NCI-H748 (cell line): ENCODE measurements around the gene ECE1.

ENCODE experiments used
- DNase-seq: peaks from one replicate; lab custom pipeline; 2025; ENCODE audit not compliant: unreplicated experiment; lab: John Stamatoyannopoulos, UW

Gene ECE1

DNA sequence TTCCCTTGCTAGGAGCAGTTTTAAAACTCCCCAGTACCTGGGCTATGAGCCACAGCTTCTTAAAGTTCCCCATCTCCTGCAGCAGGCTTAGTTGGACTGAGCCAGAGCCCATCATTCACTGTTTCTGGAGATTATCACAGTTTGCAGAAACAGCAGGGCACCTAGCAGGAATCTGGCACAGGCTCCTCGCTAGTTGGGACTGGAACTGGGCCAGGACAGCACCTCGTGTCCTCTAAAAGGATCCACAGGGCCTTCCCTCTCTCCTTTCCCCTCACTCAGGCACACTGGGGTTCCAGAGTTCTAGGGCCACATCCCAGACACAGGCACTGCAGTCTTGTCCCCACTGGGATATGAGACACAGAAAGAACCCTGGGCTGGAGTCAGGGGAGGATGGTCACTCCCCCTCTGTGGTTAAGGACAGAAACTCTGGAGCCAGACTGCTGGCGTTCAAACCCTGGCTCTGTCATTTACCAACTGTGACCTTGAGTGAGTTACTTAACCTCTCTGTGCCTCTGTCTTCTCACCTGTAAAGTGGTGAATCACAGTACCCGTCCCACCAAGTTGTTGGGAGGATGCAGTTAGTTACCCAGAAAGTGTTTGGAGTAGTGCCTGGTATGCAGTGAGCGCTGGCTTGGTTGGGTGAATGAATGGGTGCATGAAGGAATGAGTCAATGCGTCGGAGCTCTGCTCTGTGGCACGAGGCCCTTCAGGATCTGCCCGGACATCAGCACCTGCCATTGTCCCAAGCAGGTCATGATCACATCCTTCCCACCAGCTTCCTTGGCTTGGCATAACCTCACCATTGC, 18.8 kb upstream of the ECE1 start:
- DNase-seq, result no peak

DNA sequence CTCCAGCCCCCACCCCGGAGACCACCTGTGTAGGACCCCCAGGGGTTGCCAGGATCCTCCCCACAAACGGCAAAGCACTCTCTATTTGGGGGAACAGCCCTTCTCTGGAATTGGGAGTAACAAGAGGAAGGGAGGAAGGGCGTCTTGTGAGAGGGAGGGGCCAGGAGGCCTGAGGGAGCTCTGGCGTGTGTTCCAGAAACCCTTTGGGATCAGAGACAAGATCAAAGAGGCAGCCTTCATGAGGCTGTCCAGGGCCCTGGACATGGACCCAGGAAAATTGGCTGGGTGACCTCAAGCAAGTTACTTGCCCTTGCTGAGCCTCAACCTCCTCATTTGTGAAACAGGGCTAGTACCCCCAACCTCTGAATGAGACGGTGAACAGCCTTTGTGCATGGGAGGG, 18.1 kb upstream of the ECE1 start:
- DNase-seq, result no peak

DNA sequence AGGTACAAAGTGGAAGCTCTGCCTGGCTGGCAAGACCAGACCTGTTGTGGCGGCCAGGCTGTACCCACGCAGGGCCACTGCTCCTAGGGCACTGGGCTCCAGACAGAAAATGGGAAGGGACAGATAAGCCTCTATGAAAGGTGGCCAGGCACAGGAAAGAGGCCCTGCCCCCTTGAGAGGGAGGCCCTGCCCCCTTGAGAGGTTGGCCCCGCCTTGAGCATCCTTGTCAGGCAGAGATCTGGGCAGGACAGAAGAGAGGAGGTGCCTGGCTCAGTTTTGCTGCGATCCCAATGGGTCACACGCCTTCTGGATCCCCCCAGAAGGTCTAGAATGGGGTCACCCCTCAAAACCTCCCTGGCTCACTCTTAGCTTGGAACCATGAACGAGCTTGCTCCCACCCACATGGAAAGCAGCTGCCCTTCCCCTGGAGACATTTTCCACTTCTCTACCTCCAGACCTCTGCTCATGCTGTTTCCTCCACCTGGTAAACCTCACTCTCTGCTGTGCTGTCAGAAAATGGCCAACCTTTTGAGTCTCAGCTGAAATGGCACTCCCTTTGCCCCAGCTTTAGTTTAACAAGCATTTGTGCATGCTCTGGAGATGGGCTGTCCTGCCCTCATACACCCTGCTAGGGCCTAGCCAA, 17.5 kb upstream of the ECE1 start:
- DNase-seq, result no peak

DNA sequence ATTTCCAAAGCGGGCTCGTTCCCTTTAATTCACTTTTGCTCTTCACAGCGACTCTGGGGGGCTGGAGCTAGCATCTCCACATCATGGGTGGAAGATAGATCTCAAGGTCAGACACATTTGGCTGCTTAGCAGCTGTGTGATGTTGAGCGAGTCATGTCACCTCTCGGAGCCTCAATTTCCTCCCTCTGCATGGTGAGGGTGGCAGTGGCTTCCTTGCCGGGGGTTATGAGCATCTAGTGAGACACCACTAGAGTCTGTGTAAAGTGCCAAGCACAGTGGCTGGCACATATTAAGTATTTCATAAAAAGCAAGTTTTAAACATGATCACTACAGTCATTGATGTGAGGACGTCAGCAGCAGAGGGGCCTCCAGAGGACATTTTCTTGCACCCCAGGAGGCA, 16.9 kb upstream of the ECE1 start:
- DNase-seq, result no peak

DNA sequence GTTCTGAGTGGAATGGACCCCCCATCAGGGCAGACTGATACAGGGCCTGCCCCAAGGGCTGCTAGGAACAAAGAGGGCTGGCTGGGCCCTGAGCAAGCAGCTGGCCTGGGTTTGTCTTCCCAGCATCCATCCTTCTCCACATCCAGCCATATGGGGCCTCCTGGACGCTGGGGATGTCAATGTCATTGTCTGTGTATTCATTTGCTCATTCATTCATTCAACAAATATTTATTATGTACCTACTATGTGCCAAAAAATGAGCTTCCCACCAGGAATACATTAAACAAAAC, 15.6 kb upstream of the ECE1 start:
- DNase-seq, result no peak

DNA sequence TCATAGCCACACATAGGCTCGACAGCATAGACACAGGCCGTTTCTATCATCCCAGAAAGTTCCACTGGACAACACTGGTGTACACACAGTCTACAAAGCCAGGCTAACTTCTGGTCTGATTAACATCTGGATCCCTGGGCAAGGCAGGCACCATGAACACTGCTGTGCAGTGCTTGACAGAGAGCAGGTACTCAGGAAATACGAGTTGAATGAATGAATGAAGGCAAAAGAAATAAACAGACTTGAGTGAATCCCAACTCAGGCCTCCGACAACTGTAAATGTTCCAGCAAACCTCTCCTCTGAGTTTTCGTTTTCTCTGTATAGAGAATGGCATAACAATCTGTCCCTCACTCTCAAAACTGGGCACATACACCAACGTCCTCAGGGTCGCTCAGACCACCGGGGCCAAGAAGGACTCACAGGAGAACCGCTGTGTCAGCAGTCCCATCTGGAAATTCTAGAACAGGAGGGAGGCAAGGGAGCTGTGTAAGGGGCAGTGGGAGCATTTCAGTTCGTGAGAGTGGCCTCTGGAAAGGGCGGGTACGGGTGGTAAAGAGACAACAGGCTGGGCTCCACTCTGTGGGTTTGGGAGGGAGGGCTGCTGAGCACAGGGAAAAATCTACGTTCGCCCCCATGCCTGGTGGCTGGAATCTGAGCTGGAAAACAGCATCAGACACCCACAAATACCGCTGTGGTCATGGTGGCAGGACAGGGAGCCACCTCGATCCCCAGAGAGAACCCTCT, 15.1 kb upstream of the ECE1 start:
- DNase-seq, result no peak

DNA sequence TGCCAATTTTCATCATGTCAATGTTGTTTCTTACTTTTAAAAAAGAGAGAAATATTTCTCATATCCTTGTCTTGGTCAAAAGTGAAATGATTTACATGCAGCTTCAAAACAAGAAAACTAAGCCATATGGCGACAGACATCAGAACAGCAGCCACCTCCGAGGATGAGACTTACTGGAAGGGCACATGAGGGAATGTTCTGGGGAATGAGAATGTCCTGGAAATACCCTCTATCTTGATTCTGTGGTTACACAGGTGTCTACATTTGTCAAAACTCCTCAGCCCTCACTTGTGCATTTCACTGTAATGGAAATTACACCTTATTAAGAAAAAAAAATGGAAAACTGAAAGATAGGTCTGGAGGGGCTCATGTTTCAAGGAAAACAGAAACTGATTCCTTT, 14.2 kb upstream of the ECE1 start:
- no peak for DNase-seq

DNA sequence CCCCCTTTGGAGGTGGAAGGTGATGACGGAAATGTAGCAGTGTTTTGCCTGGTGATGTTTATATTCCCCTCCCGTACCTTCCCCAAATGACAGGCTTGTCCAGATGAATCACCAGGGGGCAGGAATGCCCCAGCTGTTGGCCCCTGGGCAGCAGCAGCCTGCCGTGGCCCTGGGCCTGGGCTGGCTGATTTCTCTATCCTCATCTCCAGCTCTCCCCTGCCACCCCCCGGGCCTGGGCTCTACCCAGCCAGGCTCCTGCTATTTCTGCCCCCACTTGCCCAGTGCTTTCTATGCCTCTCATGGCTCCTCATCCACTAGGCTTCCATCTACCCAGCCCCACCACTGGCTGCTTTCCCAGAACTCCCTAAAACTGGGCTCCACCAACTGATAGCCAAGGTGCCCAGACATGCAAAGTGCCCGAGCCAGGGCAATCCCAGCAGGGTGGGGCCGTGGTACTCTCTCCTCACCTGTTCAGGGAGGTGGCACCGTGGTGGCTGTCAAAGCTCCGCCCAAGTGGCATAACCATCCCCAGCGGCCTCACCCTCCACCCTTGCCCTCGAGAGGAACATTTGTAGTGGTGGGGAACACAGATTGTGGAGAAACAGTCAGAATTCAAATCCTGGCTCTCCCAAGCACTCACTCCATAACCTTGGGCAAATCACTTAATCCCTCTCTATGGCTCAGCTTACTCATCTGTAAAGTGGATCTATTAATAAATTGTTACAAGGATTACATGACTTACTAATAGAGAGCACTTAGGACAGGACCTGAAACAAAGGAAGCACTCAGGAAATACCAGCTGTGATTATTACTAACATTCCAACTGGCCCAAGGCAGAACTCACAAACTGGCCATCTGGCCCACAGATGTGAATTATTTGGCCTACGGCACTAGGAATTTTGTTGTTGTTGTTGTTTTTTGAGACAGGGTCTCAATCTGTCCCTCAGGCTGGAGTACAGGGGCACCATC, 12.8 kb upstream of the ECE1 start:
- no peak for DNase-seq

DNA sequence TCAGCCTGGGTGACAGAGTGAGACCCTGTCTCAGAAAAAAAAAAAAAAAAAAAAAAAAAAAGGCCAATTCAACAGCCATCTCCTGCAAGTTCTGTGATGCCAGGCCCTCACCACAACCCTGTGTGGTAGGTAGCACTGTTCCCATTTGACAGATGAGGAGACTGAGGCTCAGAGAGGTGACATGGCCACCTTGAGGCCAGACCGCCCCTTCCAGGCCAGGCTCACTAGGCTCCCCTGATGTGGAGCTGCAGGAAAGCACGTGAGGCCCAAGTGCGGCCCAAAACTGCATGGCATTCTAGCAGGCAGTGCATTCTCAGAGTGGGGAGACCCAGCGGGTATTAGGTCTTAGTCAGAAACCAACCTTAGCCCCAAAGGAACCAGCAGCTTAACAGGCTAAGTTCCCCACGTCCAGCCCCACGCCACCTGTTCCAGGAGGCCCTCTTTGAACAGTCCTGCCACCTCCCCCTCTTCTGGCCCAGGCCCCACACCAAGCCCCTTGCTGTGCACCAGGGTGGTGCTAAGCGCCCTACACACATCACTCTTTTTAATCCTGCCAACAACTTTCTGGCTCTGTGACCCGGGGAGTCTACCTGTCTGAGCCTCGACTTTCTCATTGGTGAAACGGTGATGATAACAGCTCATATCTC, 11.7 kb upstream of the ECE1 start:
- DNase-seq, result no peak

DNA sequence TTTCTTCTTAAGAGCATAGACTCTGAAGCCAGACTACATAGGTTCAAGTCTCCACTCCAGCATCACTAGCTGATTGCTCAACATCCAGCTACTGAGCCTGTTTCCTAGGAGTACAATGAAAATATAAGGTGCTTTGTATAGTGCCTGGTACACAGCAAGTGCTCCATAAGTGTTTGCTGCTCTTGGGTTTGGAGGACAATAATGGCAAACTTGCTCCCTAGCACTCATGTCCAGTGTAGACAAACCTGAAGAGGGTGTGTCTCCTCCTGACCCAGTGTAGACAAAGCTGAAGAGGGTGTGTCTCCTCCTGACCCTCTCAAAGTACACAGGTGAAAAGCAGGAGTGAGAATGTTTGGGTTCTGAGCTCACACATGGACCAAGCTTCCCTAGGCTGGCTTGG, 10.5 kb upstream of the ECE1 start:
- no peak for DNase-seq

DNA sequence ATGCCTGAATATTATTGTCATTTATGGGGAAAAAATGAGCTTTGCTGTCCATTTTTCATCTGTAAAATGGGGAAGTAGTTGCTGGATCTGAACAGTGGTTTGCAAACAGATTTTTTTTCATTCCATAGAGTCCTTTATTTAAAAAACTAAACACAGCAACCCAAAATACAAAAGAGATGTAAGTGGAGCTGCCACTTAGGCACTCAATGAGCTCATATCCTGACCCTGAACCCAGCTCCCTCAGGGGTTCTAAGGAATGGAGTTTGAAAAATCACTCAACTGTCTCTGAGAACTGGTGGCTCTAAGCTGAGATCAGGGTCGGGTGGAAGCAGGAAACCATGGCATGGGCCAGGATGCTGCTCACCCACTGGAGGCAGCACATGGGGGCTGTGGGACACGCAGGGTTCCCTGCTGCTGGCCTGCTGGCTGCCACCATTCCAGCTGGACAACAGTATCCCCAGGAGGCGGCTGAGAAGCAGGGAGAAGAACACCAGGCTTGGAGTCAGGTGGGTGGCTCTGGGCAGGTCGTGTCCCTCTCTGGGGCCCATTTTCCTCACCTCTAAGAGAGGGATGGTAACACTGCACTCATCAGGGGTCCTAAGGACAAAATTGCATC, 9.6 kb upstream of the ECE1 start:
- DNase-seq, result no peak

DNA sequence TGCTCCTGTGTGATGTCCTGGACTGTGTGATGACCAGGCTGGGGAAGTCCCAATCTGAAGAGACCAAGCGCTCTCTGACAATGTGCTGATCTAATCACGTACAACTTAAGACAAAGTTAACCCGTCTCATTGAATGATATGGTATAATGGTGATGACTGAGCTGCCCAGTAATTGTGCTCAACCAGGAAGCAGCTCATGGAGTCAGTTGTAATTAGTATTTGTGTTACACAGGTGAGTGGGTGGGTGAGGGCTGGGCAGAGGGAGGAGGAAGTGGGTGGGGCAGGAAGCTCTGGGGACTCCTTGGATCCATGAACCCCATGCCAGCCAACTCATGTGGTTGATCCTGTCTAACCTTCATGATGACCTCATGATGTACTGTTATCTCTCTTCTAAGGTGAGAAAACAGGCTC, 8.7 kb upstream of the ECE1 start:
- DNase-seq, result peak; percentile 29

DNA sequence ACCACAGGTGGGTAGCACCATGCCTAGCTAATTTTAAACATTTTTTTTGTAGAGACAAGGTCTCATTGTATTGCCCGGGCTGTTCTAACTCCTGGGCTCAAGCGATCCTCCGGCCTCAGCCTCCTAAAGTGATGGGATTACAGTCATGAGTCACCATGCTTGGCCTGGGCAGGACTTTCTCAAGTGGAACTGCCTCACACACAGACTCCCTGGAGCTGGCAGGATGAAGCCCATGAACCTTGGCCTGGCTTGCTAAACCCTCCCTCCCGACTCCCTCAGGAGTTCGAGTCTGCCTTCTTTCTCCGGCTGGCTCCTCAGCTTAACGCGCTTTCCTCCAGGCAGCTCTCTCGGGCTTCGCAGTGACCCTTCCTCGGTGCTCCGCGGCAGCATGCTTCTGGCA, 7.7 kb upstream of the ECE1 start:
- DNase-seq, result no peak

DNA sequence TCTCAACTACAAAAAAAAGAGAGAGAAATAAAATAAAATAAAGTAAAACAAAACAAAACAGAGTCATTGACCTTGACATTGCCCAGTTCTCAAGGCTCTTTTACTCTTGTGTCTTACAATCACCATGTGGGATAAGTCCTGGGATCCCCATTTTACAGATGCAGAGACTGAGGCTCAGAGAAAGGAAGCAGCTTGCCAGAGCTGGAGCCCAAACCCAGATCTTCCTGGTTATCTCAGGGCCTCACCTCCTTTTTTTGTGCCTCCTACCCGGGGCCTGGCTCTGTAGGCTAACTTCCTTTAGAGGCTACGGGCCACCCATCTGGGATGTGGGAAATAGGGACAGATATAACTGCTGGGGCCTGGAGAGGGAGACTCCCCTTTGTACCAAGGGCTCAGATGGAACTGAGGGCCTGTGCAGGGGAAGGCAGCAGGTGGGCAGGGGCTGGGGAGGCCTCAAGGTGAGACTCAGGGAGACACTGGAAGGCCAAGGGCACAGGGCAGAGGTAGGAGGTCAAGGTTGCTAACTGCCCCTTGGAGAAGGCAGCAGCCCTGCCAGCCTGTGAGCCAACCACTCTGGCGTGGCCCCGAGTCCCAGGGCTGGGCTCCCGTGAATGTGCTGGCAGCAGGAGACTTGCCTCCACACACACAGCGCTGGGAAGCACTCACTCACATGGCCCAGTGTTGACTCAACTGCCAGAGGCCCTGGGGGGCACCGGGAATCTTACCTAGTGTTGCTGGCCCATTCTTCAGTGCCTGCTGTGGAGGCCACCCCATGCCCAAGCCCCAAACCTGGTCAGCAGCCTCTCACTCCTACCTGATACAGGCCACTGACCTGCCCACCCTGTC, 6.5 kb upstream of the ECE1 start:
- no peak for DNase-seq

DNA sequence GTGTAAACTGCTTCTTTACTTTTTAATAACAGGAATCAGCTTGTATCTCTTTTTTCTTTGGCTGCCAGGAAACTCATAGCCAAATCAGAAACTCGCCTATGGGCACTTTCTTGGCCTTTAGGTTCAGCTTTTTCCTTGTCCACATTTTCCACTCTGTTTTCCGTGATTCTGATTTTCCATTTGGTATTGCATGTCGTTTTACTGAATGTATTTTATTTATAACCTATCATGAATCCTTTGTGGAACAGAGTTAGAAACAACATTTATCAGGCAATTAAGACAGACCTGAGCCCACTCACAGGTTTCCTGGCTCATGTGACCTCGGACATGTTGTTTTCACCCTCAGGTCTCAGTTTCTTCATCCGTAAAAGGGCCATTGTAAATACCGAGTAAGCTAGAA, 5.3 kb upstream of the ECE1 start:
- no peak for DNase-seq

DNA sequence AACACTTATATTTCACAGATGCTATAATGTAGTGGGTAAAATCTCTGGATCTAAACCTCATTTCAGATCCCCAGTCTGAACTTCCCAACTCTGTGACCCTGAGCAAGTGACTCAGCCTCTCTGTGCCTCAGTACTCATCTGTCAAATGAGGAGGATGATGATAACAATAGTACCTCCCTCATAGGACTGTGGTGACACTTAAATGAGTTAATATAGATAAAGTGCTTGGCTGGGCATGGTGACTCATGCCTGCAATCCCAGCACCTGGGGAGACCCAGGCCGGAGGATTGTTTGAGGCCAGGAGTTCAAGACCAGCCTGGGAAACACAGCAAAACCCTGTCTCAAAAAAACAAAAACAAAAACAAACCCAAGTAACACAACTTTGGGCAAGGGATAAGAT, 4.7 kb upstream of the ECE1 start:
- no peak for DNase-seq

DNA sequence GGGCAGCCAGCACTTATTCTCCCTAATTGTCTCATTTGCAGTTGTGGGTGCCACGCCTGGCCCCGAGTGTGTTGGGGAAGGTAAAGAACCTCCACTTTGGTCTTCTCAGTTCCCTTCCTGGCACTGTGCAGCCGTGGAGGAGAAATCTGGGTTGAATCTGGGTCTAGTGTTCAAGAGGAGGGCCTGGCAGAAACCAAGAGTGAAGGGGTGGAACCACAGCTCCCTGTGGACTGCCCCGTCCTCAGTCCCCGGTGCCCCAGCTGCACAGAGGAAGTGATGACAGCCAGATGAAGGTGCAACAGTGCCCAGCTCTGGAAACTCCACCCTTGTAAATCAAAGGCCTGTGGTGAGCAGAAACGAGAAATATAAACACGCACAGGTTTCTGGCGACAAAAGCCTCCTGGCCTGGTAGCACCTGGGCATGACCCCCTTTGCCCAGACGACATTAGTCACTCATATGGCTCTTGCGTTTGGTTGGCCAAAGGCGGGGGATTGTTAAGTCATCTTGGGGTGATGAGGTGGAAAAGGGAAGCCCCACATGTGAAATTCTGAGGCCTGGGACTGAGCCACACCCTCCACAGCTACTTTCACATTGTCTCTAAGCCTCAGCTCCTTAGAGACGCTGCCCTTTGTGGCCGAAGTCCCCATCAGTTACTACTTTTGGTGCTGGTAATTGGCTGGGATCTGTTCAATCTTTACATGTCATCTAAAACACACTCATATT, 4.2 kb upstream of the ECE1 start:
- no peak for DNase-seq

DNA sequence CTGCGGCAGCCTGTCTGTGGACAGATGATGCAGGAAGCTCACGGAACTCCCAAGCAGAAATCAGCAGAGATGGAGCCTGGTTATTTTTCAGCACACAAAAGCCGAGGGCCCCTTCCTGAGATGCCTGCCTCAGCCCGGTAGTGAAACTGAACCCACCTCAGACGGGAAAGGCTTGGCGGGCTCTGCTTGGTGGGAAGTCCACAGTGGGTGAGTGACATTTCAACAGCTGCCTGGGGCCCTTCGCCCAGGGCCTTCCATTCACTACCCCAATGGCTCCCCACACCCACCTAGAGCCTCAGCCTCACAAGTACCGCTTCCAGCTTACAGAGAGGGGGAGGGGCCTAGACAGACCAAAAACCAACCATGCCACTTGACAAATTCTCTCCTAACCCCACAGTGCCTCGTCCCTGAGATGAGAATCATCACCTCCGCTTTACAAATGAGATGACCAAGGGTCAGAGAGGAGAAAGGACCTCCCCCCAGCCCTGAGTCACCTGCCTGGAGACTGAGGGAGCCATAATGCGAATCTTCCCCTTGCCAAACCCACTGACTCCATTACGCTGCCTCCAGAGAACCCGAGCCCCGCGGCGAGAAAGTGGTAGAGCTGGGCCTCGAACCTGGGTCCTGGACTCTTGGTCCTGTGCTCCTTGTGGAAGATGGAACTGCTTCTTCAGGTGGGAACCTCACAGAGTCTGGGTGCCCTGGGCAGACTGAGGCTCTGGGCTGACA, 3.4 kb upstream of the ECE1 start:
- DNase-seq, result no peak
